ENCODE measurements around the gene MXD1.

MXD1 gene

DNA sequence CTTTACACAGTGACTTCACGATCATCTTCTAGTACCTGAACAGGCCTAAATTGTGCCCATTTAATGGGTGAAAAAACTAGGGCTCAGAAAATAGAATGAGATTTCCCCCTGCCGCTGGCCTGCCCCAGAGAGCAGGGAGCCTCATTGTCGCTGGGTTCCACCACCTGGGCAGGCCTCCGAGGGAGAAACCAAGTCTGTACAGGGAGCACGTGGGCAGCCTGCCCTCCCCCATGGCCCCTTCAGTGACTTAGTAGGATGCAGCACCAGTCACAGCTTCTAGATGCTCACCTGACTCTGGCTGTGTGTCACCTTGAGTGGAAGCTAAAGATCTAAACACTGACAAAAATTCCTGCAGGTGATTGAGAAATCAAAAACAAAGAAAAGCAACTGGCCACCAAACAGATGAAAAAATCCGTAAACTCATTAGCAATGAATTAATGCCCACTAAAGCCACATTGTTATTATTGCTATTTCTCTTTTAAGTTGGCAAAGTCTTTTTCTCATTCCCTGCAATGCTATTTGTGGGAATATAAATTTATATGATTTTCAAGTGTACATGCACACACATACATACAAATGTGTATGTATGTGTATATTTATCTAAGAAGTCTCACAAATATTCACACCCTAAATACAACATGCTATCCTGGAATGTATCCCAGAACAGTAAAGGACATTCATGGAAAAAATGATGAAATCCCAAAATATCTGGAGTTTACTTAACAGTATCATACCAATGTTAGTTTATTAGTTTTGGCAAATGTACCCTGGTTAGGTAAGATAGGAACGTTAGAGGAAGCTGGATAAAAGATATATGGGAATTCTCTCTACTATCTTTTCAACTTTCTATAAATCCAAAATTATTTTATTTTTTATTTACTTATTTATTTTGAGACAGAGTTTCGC, 65.2 kb downstream of the MXD1 start:
- CTCF ChIA-PET, result interaction anchor here (0.7 kb wide), 1 partner anchor 91 kb away, joined by 3 read pairs; no protein-coding TSS in a partner anchor
- Histone ChIP-seq H3K36me3 (ENCODE audit: control insufficient read depth in 2 of 2, insufficient read depth in 1 of 2, low read length in 2 of 2) (no peaks in the 10 kb centered on the region), H3K4me1 (ENCODE audit: control insufficient read depth, insufficient read depth, low read length) (no peaks in the 10 kb centered on the region), H3K4me3 (ENCODE audit: low read depth, low read length) (no peak overlapping the region), H3K9me3 (ENCODE audit: control insufficient read depth, insufficient read depth, low read depth, low read length) (no peaks in the 10 kb centered on the region), H3K27ac (ENCODE audit: extremely low read depth, low read depth, low read length) (no peak overlapping the region)
- TF ChIP-seq ZSCAN23 (tag by site-specific recombination; IDR thresholded peaks at IDR 0.05), result no peak
- TF ChIP-seq TRIM28 (IDR thresholded peaks at IDR 0.05; ENCODE audit: borderline replicate concordance, low read length), result no peak
- TF ChIP-seq ZNF311 (tag by site-specific recombination; IDR thresholded peaks at IDR 0.05; ENCODE audit: borderline replicate concordance), result no peak
- no peak for TF ChIP-seq ZNF404 (tag by site-specific recombination; IDR thresholded peaks at IDR 0.05)
- TF ChIP-seq ZNF530 (tag by site-specific recombination; IDR thresholded peaks at IDR 0.05; ENCODE audit: low read depth), result no peak
- TF ChIP-seq ZNF19 (tag by site-specific recombination; IDR thresholded peaks at IDR 0.05; ENCODE audit: low read depth), result no peak
- TF ChIP-seq ZNF555 (tag by site-specific recombination; conservative IDR thresholded peaks at IDR 0.05), result no peak
- TF ChIP-seq, protein P1, sequence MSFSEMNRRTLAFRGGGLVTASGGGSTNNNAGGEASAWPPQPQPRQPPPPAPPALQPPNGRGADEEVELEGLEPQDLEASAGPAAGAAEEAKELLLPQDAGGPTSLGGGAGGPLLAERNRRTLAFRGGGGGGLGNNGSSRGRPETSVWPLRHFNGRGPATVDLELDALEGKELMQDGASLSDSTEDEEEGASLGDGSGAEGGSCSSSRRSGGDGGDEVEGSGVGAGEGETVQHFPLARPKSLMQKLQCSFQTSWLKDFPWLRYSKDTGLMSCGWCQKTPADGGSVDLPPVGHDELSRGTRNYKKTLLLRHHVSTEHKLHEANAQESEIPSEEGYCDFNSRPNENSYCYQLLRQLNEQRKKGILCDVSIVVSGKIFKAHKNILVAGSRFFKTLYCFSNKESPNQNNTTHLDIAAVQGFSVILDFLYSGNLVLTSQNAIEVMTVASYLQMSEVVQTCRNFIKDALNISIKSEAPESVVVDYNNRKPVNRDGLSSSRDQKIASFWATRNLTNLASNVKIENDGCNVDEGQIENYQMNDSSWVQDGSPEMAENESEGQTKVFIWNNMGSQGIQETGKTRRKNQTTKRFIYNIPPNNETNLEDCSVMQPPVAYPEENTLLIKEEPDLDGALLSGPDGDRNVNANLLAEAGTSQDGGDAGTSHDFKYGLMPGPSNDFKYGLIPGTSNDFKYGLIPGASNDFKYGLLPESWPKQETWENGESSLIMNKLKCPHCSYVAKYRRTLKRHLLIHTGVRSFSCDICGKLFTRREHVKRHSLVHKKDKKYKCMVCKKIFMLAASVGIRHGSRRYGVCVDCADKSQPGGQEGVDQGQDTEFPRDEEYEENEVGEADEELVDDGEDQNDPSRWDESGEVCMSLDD (tag by site-specific recombination; IDR thresholded peaks at IDR 0.05), result no peak
- TF ChIP-seq, protein P2, sequence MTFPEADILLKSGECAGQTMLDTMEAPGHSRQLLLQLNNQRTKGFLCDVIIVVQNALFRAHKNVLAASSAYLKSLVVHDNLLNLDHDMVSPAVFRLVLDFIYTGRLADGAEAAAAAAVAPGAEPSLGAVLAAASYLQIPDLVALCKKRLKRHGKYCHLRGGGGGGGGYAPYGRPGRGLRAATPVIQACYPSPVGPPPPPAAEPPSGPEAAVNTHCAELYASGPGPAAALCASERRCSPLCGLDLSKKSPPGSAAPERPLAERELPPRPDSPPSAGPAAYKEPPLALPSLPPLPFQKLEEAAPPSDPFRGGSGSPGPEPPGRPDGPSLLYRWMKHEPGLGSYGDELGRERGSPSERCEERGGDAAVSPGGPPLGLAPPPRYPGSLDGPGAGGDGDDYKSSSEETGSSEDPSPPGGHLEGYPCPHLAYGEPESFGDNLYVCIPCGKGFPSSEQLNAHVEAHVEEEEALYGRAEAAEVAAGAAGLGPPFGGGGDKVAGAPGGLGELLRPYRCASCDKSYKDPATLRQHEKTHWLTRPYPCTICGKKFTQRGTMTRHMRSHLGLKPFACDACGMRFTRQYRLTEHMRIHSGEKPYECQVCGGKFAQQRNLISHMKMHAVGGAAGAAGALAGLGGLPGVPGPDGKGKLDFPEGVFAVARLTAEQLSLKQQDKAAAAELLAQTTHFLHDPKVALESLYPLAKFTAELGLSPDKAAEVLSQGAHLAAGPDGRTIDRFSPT (tag by site-specific recombination; IDR thresholded peaks at IDR 0.05), result no peak
- TF ChIP-seq, protein P3, sequence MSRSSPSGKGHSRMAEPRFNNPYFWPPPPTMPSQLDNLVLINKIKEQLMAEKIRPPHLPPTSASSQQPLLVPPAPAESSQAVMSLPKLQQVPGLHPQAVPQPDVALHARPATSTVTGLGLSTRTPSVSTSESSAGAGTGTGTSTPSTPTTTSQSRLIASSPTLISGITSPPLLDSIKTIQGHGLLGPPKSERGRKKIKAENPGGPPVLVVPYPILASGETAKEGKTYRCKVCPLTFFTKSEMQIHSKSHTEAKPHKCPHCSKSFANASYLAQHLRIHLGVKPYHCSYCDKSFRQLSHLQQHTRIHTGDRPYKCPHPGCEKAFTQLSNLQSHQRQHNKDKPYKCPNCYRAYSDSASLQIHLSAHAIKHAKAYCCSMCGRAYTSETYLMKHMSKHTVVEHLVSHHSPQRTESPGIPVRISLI (tag by site-specific recombination; IDR thresholded peaks at IDR 0.05), result no peak
- no peak for TF ChIP-seq PRDM6 (tag by site-specific recombination; IDR thresholded peaks at IDR 0.05)
- TF ChIP-seq ZNF629 (tag by site-specific recombination; IDR thresholded peaks at IDR 0.05), result no peak
- no peak for TF ChIP-seq ZNF248 (tag by site-specific recombination; IDR thresholded peaks at IDR 0.05)
- no peak for TF ChIP-seq ZNF341 (tag by site-specific recombination; IDR thresholded peaks at IDR 0.05; ENCODE audit: low read depth)
- no peak for TF ChIP-seq ZNF302 (tag by site-specific recombination; IDR thresholded peaks at IDR 0.05; ENCODE audit: low read depth)
- no peak for TF ChIP-seq FEZF1 (tag by site-specific recombination; IDR thresholded peaks at IDR 0.05)
- POLR2A ChIA-PET, result no interaction called here
